ENCODE data around the gene VDR.
"Not testable (repeated sequence)": the region's sequence is repeated elsewhere in the genome, so short reads cannot be mapped to it uniquely, and the experiment has no call there.

The VDR gene

DNA sequence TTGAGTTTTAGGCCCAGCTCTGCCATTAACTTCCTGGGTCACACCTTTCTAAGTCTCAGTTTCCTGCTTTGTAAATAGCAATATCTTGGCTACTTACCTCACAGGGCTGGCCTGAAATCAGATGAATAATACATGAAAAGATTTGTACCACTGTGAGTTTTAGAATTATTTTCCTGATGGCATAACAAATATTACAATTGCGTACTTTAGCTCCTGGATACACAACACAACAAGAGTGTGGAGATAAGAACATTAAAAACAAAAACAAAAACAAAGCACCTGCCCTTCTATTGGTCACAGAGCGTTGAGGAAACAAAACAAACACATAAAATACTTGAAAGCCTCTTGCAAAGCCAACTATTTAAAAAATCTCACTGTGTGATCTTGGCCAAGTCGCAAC lies 80.2 kb downstream of the VDR start:
- no peak for DNase-seq

DNA sequence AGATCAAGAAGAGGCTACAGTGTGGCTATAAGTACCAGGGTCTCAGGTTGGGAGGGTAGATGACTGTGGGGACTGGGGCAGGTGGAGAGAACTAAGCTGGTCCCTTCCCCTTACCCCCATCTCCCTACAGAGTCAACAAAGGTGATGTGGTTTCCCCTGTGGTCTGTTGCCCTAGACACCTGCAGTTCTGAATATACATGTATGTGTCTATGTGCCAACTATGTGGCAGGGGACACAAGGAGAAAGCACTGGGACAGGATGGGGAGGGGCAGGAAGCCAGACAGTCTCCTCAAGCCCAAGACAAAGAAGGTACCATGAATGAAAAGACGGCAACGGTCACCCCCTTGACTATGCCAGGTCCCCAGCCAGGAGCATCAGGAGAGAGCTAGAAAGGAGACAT lies 80.6 kb downstream of the VDR start:
- peak; percentile 57 to 61 for DNase-seq

DNA sequence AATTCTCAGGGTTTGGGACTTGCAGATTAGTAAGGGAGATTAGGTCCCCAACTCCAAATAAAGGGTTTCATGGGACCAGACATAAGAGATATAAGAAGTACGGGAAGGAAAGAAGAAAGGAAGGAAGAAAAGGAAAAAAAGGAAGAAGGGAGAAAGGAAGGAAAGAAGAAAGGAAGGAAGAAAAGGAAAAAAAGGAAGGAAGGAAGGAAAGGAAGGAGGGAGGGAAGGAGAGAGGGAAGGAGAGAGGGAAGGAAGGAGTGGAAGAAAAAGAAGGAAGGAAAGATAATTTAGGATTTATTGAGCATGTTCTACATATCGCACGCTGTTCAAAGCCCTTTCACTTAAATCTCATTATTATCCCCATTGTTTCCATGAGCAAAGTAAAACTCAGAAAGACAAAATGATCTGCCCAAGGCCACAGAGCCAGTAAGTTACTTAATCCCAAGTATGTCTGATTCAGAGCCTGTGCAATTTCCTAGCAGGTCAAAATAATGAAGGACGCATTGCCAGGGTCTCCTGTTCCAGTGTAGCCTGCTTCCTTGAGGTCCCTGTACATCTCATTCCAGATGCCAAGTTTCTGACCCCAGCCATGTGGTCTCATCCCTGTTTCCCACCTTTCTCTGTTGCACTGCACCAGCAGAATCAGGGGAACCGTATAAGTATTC lies 81.2 kb downstream of the VDR start:
- DNase-seq: no peak

DNA sequence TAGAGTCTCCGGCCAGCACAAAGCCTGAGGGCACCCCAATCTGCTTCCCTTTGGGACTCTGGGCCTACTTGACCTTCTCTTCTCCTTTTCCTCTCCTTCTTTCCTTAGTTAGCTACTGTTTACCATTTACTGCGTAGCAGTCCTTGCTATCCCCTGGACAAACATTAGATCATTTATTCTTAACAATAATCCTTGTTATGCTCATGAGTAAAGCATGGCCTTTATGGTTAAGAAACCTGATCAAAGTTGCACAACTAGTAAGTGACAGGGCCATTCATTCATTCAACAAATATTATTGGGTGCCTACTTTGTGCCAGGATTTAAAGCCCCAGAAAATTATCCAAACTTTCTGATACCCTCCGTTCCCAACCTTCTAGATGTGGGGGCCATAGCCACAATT lies 81.9 kb downstream of the VDR start:
- DNase-seq: no peak

DNA sequence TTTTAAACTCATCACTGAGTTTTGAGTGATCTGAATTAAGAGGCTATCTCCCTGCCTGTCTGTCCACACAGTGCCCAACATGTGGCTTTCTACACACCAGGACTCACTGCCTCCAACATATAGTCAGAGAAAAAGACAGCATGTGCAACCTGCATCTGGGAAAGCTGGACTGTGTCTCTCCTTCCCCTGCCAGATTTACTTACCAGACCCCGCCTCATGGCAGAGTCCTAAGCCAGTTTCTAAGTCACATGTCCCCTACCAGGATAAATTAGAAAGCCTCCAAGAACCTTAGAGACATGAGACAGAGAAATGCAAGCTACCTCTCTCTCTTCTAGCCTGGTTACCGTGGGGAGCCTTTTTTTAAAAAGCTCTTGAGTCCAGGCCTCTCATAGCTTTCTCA lies 82.4 kb downstream of the VDR start:
- DNase-seq: no peak

DNA sequence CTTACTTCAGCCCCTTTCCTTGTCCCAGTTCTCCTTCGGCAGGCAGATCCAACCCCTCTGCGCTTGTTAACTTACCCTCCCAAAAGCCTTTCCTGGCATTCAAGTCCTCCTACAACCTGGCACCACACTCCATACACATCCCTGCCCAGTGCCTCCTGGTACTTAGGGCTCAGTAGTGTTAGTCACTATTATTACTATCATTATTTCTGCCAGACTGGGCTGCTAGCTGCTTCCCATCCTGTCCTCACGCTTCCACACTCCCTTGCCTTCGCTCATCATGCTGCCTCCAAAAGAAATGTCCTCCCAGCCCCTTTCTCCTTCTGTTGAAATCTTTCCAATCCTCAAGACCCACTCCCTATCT lies 83.5 kb downstream of the VDR start:
- no peak for DNase-seq

DNA sequence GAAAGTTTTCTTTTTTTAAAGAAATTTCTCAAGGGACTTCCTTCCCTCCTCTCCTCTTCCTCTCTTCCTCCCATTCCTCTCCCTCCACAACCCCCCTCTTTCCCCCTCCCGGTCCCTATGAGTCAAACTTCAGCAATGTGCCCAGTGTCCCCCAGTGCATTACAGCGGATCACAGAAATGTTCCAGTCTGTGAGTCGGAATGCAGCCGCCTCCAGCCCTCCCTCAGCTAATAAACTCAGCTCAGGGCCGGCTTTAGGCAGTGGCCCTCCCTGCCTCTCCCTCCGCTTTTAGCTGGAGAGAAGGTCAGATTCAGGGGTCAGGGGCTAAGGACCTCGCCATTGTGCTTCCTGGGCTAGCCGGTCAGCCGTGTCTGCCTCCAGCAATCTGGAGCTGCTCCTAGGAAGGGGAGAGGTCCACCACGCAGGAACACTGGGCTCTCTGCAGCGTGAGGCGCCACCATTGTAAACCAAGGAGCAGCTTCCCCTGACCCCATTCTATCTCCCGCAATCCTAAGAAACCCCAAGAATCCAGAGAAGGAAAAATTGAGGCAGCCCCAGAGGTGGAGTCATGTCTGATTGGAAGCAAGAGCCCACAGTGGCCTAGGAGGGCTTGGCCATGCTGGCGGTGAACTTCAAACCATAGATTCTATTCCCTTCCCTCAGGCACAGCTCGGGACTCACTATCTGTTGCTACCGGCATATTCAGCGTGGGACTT lies 84.0 kb downstream of the VDR start:
- DNase-seq: no peak

DNA sequence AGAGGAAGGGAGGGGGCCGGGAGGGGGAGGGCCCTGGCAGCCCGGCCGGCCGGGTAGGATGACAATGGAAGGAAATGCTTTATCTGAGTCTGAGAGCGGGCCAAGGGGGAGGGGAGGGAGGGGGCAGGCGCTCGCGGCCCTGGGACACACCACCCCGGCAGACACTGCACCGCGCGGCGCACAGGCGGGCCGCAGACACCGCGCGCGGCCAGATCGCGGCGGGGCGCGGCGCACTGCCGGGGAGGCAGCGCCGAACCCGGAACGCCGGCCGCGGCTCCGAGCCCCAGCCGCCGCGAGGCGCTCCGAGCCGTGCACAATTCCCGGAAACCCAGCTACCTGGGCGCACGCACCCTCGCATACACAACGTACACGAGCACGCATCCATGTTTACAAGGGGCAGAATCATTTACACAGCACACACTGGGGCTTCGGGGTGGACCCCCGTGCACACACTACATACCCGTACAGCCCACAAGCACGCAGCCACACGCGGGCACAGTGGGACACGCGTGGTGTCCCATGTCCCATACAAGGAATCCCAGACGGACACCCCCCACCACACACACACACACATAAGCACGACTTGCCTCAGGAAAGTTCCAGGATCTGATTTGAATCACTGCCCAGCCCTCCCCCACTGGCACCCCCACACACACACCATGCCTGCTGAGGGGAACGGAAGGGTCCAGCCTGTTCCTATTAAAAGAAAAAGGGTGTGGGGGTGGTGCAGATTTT lies 84.7 kb downstream of the VDR start, which contains the start of gene HDAC7:
HDAC7 (minus strand) TSS at position 8 of the 735 bp plus-strand sequence. CDS start 118 bp downstream, outside the sequence.
- DNase-seq: peak; percentile 78 to 79

DNA sequence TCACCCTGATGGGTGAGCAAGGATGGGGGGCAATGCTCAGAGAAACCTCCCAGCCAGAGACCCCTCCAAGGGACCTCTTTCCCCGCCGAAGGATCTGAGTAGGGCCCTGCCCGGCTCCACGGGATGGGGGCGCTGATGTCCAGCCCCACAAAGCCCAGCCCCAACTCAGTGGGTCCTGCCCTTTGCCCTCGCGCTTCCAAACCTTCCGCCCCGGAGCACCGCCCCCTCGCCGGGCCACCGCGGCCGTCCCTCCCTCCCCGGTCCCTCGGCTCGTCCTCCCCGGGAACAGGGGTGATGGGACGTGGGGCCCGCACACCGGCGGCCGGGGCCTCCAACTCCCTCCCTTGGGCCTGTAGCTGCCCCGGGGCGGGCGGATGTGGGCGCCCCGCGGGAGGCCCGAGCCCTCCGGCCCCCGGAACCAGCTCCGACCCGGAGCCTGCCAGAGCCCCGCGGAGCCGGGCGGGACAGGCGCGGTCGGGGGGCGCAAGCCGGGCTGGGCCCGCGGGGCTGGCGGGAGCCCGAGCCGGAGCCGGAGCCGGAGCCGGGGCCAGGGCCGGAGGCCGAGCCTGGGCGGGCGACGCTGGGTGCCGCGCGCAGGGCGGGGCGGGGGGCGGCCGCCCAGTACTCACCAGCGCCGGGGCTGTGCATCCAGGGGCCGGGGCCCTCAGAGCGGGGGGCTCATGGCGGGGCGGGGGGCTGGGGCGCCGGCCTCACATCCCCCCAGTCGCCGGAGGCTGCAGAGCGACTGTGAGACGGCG lies 85.5 kb downstream of the VDR start:
- peak; percentile 49 for DNase-seq

DNA sequence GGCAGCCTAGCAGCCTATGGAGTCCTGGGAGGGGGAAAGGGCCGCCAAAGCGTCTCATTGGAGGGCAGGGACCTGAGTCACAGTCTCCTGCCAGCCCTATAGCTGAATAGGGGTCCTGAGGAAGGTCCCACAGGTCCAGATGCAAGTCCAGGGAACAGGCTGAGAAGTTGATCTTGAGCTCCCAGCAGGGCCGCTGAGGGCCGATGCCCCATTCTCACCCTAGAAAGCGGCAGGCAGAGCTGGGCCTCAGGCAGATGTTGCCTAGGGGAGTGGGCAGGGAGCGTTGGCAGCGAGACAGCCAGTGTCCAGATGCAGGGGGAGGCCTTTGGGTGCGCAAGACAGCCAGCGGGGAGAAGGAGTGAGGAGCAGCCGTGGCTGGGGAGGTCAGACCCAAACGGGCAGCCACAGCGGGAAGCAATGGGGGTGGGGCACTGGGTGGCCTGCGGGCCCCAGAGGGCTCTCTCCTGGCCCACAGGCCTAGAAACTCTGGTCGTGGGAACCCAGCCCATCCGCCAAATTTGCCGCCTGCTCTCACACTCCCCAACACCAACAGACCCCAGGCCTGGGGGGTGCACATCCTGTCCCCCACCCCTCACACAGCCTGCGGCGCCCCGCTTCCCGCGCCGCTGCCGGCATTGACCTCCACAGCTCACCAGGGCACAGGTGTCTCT lies 86.2 kb downstream of the VDR start:
- peak in 1 of 2 donors; percentile 46 for DNase-seq

DNA sequence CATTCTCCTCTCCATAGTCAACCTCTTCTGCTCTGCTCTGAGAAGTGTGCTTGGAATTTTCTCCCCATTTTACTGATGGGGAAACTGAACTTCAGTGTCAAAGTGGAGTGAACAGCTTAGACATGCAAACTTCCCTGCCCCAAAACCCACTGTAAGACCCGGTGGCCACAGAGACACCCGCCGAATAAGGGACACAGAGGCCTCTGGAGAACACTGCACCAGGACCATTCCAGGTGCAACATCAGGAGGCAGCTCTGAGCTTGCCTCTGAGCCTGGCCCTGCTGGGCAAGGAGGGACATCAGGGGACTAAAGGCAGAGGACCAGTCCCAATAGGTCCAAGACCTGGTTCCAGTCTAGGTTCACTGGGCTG lies 86.8 kb downstream of the VDR start:
- no peak for DNase-seq

DNA sequence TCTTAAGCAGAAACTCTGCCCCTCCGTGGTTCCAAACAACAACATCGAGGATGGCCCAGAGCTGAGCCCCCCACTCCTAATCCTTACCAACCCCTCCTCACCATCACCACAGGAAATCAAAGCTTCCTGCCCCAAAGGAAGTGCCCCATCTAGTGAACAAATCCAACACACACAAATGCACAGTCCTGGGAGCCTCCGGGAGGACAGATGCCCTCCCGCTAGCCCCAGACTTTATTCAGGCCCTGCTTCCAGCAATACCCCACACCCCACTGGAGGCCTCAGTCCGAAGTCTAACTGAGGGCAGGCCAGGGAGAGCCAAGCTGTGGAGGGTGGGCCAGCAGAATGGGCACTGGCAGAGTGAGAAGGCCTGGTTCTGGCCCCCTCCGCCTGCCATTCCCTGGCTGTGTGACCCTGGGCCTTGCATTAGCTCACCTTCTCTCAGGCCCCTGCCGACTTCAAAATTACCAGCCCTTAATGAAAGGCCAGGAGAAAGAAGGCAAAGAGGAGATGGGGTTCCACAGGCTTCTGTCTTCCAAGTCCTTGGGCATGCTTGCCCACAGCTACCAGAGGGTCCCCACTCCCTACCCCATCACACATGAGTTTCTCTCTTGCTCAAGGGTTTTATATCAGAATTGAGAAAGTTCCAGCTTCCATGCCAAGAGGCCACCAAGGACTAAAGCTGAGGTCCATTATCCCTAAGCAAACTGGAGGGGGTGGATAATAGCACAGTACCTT lies 87.4 kb downstream of the VDR start:
- DNase-seq: peak in 1 of 2 donors; percentile 40

DNA sequence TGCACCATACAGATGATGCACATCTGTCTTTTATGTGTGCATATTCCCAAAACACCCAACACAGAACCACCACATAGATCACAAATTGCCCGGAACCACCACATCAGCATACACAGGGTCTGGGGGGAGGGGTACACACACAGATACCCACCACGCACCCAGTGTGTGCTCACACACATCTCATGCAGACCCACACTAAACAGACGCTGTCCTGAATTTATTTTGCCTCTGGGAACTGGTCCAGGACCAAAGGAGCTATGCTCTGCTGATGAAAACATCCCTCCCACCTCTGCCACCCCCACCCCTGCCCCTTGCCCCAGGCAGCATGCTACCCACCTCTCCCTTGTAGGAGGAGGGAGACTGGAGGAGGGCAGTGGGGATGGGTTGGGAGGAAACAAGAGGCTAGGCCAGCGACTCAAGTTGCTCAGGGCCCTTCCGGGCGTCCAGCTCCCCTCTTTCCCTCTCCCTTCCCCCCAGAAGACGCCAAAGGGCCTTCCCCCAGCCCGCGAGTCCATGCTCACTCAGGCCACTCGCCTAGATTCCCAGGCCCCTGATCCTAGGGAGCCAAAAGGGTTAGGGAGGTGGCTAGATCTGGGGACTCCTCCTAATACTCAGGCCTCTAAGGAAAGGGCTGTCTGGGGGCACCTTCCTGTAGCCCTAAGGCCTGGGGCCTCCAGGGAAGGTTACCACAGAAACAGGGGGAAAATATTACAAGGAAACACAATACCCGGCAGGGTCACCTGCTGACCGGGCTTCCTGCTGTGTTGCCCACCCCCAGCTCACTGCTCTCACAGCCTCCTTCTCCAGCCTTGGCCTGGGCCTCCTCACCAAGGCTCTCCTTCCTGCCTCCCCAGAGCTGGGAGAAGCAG lies 88.2 kb downstream of the VDR start:
- DNase-seq: no peak

DNA sequence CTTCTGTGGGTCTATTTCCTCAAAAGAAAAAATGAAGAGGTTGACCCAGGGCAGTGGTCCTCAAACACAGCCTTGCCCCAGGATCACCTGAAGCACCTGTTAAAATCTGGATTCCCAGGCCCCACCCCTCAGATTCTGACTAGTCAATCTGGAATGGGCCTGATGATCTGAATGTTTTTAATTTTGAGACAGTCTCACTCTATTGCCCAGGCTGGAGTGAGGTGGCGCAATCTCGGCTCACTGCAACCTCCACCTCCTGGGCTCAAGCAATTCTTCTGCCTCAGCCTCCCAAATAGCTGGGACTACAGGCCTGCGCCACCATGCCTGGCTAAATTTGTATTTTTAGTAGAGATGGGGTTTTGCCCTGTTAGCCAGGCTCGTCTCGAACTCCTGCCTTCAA lies 89.3 kb downstream of the VDR start:
- DNase-seq: not testable (repeated sequence)

DNA sequence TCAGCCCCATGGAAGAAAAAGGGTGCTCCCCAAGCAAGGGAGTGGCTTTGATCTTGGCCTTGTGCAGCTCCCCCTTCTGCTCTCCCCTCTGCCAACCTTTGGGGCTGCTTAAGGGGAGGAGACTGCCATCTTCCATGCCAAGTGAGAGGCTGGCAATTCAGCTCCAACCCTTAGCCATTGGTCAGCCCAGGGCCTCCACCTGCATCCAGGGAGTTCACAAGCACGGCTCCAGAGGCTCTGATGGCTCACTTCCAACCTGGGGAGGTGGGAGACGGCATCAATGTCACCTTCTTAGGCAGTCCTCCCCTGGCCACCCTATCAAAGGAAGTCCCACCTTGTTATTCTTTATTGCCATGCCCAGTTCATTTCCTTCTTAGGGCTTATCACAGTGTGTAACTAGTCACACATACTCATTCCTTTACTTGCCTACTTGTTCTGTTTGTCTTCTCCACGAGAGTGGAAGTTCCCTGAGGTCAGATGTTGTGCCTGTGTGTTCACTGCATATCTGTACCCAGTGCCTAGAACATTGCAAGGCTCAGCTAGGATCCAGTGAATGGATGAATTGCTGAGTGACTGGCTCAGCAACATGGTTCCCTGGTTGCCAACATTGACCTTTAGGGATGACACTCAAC lies 90.1 kb downstream of the VDR start:
- no peak for DNase-seq

DNA sequence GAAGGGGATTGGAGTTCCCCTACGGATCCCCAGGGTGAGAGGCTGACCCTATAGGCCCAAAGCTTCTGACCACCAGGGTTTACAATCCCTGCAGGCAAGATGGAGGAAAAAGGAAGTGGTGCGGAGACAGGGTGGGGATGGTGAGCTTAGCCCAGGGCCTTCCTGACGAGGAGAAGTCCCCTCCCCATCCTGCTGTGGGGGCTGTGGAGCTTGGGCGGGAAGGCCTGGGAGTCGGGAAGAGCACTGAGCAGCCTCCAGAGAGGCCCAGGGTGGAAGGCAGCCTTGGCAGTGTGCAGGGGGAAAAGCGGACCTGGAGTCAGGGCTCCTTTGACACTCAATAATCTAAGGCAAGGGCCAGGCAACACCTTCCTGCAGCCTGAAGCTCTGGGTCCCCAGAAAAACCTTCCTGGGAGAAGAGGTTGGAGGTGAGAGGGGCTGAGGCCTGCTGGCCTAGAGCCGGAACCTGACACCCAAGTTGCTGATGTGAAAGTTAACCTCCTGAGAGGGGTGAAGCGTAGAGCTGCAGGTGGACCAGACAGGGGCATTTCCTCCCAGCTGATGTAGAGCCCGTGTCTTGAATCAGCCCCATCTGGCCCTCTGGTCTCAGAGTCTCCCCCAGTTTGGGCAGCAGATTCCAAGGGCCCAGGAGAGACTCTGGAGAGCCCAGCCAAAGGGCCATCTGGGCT lies 91.1 kb downstream of the VDR start:
- peak; percentile 39 to 46 for DNase-seq

DNA sequence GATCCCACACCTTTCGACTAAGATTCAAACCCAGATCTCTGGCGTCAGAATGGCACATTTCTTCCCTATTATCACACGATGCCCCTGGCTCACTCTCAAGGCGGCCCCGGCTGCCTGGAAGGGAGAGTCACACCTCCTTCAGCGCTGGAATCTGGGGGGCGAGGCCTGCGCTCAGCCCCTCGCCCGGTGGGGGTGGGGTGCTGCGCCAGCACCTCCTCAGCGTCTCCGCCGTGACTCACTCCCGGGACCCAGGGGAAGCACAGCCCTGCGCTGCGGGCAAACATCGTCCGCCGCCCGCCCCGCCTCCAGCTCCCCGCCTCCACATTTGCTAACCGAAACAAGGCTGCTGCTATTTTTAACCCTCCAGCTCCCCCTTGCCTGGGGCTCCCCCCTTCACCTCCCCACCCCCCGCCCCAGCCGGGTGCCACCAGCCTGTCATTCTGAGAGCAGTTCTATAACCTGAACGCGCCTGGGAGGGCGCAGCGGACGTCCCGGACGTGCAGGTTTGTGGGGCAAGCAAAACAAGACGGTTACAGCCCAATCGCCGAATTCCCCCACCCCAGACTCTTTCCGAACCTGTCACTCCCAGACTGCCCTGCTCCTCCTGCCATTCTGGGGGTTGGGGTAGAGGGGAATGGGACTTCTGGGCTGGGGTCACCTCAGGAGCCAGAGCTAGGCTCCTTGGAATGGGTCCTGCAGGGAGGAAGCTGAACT lies 91.8 kb downstream of the VDR start:
- peak; percentile 93 to 94 for DNase-seq

DNA sequence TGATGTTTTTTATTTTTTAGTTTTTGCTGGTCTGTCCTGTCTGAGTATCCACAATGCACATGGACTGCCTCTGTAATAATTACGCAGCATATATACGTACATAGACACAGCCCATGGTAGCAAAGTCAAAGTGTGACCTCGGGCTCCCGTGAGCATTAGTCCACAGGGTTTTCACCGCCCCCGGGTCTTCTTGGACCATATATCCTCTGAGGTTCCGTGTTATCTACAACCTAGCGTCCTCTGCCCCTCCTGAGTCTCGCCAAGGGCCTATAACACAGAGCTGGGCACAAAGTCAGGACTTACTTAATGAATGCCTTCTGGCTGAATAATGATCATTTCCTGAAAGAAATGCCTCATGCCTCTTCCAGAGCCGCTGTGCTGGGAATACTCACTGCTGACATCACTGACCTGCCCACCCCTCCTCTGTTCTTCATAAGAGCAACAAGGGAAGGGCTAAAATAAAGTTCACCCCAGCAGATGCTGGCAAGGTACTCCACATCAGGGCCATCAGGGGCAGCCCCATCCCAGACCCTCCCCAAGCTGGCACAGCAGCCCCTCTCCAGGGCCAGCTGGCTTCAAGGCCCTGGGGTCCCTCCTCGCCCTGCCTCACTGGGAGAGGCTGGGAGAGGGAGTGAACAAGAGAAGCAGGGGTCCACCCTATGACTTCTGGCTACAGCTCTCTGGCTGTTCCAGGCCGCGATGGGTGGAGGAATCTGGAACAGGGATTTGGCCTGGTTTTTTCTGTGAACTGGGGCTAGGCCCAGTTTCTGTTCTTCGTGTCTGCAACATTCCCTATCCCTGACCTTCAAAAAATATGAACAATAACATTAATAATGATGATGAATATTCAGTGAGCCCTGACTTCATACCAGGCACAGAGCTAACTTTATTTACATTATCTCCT lies 93.0 kb downstream of the VDR start:
- DNase-seq: no peak

All from CD4-positive, alpha-beta T cell treated with Interleukin-1 beta for 1 hour (primary cell).